LHCN-M2 (cell line): ENCODE results near the gene NF1. TPM values are rescaled to one million over a fixed set of nuclear protein-coding genes. Genes with fewer than 3 reads are reported as not detected.
"Not testable (repeated sequence)": the region's sequence is repeated elsewhere in the genome, so short reads cannot be mapped to it uniquely, and the experiment has no call there.

Experiments used
- DNase-seq: peaks from one replicate; pipeline ENCODE4 v3.0.0-alpha.2; 2012; ENCODE audit warnings: low read depth
- total RNA-seq: library from RNA; depleted of rRNA; stranded (reverse); fragments of >200 nt; gene quantifications from 2 replicates; pipeline ENCODE4 v1.2.3, GENCODE V29; 2014

The NF1 gene
- total RNA-seq, 1 experiment from 2014 or later: 27.3 TPM

- not testable (repeated sequence) for DNase-seq
Observed at GRCh38 chr17:31383488-31383887, 288.7 kb downstream of the NF1 start.

GRCh38 chr17:31385428-31386285 lies 290.9 kb downstream of the NF1 start:
- no peak for DNase-seq

- DNase-seq: no peak
Observed at GRCh38 chr17:31386542-31387075, 291.8 kb downstream of the NF1 start.

GRCh38 chr17:31387438-31387837 lies 292.7 kb downstream of the NF1 start:
- no peak for DNase-seq

DNA sequence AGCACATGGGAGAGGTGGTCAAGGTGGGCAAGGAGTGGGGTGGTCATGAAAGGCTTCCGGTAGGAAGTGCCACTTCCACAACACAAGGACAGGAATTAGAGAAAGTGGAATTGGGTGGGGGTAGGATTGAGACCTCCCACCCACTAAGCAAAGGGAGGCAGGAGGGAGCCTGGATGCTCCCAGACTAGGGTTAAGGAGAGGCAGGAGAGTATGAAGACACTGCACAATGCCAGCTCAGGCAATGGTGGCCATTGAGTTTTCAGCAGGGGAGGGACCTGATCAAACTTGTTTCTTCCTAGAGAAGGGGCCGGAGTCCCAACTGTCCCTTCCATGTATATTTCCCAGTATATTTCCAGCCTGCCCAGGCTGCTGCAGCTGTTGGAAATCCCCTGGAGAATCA lies 293.6 kb downstream of the NF1 start:
- DNase-seq: no peak

GRCh38 chr17:31388770-31389656 lies 294.2 kb downstream of the NF1 start:
- DNase-seq: peak; percentile 12

GRCh38 chr17:31389657-31390381 lies 295.0 kb downstream of the NF1 start:
- no peak for DNase-seq

- no peak for DNase-seq
Observed at GRCh38 chr17:31390426-31390747, 295.6 kb downstream of the NF1 start.

- DNase-seq: no peak
Observed at GRCh38 chr17:31390748-31391495, 296.1 kb downstream of the NF1 start.

DNA sequence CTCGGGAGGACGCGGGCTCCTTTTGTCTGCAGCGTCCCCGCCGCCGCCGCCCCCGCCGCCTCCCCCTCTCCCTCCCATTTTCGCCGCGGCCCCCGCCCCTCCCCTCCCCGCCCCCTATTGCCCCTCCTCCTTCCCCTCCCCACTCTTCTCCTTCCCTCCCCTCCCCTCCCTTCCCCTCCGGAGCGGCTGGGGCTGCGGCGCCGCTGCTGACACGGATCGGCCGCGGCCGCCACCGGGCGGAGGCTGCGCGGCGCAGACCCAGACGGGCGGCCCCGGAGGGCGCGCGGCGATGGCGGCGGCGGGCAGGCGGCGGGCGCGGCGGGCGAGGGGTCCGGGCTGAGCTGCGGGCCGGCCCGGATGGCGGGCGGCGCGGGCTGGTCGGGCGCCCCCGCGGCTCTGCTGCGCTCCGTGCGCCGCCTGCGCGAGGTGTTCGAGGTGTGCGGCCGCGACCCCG lies 296.7 kb downstream of the NF1 start, which contains the start of gene RAB11FIP4:
Gene RAB11FIP4, plus strand, starts transcription at position 180 of the 454 bp plus-strand sequence. Its CDS starts 178 bp downstream, at position 358.
- DNase-seq: no peak

- DNase-seq: no peak
Observed at GRCh38 chr17:31392002-31392855, 297.5 kb downstream of the NF1 start.

DNA sequence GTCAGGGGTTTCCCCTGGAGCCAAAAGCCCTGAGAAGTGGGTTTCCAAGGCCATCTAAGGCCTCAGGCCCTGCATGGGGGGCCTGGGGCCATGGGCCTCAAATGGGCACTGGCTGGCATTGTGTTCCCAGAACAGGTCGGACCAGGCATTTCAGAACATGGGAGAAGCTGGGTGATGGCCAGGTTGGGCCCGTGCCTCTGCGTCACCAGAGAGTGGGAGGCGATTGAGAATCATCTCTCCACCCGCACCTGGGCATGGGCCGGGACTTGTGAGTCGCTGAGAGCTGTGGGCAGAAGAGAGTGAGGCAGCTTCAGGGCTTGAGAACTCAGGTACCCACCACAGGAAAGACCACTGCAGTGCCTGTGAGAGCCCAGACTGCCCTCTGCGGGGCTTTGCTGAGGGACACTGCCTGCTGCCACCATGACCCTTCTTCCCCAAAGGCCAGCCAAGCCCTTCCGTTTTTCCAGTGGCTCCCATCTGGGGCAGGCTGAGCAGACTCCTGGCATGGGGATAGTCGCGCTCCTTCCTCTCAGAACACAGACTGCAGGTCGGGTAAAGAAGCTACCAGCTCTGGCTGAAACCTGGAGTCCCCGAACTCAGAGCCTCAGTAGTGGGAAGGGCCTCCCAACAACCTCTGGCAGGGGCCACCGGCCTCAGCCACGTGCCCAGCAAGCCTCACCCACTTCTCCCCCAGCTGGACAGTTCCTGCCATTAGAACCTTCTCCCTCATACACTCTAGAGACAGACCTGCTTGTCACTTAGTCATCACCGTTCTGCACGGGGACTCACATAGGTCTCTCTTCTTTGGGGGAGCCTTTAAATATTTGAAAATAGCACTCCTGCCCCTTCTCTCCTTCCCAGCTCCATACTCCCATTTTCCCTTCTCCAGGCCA lies 298.3 kb downstream of the NF1 start:
- no peak for DNase-seq

DNA sequence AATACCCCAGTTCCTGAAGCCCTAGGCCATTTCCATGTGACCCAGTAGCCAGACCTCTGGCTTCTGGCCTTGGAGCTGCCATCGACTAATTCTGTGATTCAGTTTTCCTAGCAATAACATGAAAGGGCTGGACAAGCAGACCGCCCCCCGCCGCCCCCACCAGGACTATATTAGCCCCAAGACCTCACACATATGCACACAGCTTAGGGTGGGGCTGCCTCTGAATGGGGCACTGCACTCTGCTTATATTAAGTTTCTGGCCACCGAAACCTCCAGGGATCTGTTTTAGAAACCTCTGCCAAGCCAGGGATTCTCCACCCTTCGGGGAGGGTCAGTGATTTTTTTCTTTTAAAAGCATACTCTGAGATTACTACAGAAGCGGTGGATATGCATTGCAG lies 299.0 kb downstream of the NF1 start:
- no peak for DNase-seq

DNA sequence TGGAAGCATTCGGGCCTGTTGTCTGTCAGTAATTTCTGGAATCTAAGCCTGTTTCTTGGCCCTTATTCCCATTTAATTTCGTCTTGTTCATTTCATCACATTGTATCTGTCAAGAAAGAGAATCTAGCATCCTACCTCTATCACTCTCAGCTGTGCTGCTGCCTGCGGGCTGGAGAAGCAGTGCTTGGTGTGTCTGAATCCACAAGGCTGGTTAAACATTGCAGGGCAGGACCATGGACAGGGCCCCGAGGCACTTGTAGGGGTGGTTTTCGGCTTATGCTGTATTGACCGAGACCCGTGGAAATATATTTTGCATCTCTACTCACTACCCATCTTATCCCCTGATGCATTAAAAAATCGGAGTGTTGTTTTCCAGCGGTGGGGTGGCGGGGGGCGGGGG lies 299.8 kb downstream of the NF1 start:
- DNase-seq: peak; percentile 70

DNA sequence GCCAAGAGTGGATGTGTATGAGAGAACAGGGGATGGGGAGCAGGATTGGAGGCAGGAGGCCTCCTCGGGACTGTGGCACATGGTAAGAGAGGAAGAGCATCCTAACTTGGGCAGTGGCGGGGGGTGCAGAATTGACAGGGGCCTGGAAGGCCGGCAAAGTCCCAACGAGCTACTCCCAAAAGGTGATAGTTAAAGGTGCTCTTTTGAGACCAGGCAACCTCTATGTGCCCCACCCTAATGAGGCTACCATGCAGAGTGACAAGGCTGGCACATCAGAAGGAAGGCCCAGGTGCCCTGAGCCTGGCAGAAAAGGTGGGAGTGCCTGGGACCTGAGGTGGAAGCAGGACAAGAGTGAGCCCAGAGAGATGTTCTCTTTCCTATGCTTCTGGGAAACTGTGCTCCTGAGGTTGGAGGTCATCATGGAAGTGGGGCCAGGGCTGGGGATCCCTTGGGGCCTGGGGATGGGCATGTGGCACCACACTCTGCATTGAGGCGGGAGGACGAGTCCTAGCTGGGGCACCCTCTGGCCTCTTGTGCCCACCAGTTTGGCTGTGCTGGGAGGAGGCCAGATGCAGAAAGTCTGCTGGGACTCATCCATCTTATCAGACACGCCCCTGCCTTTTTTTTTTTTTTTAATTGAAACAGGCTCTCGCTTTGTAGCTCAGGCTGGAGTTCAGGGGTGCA lies 302.6 kb downstream of the NF1 start:
- DNase-seq: no peak

- no peak for DNase-seq
Observed at GRCh38 chr17:31398381-31399311, 303.9 kb downstream of the NF1 start.

- DNase-seq: no peak
Observed at GRCh38 chr17:31400481-31400950, 305.7 kb downstream of the NF1 start.
